GM19023 (cell line): ENCODE measurements around the gene FAM24B.
"Not testable (repeated sequence)": the region's sequence is repeated elsewhere in the genome, so short reads cannot be mapped to it uniquely, and the experiment has no call there.

Source experiments
- ATAC-seq: cut with Tn5 transposase; IDR thresholded peaks from one replicate; pipeline ENCODE4 v1.9.1; 2021; ENCODE audit warnings: mild to moderate bottlenecking, moderate library complexity; ENCODE audit not compliant: unreplicated experiment

FAM24B gene

DNA sequence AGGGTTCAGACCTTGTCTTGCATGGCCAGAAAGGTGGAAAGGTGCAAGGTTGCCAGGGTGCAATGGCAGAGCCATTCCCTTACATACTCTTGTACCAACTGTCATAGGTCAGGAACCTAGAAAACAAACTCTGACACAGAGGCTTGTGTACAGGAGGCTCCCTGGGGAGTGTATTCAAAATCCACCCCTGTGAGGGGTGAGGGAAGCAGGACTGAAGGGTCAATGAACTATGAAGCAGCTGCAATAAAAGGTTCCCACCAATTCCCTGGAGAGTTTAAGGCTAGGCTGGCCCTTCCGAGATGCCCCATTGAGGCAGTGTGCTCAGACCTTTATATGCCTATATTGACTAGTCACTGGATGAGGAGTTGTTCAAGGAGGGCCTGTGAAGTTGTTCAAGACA lies 19.9 kb downstream of the FAM24B start:
- ATAC-seq = no peak

DNA sequence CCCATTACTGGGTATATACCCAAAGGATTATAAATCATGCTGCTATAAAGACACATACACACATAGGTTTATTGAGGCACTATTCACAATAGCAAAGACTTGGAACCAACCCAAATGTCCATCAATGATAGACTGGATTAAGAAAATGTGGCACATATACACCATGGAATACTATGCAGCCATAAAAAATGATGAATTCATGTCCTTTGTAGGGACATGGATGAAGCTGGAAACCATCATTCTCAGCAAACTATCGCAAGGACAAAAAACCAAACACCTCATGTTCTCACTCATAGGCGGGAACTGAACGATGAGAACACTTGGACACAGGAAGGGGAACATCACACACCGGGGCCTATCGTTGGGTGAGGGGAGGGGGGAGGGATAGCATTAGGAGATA lies 21.3 kb downstream of the FAM24B start:
- ATAC-seq = not testable (repeated sequence)

DNA sequence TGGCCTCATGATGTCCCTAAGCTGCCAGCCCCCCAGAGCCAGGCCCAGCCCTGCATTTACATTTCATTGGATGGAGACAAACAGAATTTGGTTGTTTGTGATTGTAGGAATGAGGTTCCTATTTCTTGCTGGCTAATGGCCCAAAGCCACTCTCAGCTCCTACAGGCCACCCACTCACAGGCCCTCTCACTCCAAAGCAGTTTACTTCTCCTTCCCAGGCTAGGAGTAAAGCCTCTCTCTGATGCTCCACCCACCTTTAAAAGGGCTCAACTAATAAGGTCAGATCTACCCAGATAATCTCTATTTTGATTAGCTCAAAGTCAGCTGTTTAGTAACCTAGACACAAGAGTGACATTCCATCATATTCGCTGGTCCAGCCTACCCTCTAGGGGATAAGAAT lies 22.5 kb downstream of the FAM24B start:
- ATAC-seq = no peak

DNA sequence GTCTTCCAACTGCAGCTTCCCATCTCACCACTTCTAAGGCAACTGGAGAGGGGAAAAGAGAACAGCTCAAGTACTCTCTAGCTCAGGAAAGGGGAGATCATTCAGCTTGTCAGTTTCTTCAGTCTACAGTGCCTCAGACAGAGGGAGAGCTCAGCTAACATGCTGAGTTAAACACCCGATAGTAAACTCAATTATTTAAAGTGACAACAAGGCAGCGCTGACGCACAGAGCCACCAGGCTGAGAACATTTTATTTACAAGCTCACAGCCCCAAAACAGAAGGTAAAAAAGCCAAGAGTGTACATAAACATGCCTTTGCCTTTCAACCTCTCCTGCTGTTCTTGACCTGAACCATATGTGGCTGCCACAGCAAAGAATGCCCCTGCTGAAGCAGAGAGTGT lies 23.6 kb downstream of the FAM24B start:
- ATAC-seq = no peak

DNA sequence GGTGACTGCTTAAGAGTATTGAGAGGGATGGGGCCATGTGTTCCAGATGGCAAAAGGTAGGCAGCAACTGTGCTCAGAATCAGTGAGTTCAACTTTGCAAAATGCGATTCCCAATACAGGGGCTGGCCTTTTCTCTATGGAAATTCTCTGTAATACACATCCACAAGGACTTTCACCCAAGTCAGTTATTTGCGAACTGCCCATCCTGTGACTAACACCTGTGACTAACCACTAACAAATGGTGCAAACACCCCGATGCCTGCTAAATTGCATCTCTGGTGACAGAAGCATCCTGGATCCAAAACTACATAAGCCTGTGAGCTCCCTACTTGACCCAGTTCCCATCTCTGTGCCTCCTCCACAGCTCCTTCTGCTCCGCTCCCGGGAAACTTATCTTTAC lies 24.7 kb downstream of the FAM24B start:
- no peak for ATAC-seq

DNA sequence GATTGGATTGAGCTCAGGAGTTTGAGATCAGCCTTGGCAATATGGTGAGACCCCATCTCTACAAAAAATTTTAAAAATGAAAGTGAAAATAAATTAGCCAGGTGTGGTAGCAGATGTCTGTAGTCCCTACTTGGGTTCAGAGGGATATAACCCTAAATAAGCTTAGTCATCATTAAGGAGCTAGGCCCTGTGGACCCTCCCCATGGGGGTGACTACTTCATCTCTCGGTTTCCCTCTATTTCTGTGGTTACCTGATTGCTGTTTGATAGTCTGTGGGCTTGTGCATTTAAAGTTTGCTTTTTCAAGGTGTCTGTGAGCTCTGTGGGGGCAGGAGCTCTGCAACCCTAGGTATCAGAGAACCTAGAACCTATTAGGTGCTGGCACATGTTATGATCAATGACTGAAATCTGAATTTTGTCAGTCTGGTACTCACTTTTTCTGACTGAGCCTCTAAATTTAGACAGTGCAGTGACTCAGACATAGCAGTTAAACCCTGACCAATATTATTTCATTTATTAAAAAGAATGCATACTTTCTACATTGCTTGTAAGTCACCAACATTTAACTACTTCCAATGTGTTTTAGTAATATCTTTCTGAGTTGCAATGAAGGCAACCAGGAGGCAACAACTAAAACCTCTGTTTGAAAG lies 25.6 kb downstream of the FAM24B start:
- ATAC-seq = no peak

DNA sequence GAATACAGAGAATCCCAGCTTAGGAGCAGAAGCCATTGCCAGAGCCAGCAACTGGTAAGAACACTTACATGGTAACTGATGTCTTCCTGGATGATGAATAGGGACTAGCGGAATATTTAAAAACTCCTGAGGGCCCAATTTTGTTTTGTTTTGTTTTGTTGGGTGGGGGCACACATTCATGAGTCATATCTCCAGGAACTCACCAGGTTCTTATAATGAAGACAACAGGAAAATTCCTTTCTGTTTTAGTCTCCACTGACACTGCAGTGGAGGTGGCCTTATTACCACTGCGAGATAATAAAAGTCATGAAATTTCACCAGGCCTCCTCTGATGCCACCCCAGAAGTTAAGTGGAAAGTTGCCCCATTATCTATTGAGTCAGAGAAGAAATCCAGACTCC lies 27.1 kb downstream of the FAM24B start:
- no peak for ATAC-seq

DNA sequence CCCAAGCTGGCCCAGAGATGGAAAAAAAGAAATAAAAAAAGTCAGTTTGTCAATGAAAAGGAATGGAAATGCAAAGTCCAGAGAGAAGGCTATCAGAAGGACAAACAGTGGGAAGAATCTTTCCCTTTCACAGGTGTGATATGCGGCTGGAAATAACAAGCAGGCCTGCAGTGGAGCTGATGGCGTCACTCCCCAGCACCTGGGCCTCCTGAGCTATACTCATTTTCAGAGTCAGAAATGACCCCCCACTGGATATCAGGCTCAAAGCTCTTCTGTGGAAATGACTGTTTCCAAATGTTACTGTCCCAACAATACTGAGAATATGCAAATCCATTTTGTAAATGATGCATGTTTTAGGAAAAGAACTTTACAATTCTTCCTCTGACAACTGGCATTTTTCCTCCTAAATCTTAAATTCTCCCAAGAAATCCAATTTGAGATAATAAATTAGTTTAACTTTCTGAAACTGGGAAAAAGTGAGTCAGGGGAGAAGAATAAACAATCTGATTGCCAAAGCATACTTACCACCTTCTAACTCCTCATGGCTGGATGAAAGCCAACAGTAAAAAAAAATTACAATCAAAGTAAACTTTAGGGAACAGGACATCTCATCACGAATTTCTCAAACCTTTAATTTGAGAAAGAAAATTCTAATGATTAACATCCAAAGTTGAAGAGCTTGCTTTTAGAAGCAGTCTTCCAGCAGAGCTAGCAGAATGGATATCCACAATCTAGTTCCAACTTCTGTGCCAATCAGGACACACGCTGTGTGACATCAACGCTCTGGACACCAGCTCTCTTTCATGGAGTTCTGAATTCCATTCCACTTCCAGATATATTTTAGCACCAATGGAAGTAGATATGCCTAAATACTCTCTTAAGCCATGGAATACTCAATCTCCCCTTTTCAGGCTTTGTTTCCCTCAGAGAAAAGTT lies 28.4 kb downstream of the FAM24B start:
- ATAC-seq = no peak

DNA sequence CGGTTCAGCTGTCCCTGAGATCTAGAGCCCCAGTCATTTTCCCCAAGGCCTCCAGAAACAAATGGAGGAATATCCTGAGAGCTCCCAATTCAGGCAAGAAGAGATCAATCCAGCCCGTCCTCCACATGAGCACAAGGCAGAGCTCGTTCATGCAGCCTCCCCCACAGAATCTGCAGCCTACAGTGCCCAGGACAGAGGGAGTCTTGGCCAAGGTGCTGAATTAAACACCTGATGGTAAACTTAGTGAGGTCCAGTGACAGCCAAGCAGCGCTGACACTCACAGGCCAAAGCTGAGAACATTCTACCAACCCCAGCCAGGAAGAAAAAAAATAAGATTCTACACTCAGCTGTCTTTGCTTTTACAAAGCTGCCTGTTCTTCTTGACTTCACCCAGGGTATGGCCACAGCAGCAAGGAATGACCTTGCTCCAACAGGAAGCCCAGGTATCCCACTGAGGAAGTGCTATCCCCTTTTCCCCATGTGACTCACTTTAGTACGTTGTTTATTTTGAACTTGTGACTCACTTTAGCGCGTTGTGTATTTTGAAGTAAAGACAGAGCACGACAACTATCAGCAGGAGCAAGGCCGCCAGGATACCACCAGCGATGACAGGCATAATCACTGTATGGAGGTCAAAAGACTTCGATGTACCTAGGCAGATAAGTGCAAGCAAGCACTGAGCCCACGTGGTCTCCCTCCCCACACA lies 29.3 kb downstream of the FAM24B start:
- no peak for ATAC-seq

DNA sequence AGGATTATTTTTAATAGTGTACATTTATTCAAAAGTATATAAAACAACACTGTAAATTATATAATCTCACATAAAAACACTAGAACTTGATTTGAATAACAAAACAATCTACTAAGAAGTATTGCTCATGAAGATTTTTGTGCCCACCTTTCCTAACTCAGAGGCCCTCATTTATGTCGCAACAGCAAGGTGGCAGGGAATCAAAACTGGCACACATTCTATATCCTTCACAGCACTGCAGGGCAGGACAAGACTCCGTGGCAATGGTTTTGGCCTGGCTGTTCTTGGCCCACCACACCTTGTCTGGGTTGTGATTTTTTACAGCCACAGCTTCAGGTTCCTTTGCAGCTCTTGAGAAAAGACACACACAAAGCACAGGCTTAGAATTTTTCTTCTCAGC lies 30.3 kb downstream of the FAM24B start:
- no peak for ATAC-seq

DNA sequence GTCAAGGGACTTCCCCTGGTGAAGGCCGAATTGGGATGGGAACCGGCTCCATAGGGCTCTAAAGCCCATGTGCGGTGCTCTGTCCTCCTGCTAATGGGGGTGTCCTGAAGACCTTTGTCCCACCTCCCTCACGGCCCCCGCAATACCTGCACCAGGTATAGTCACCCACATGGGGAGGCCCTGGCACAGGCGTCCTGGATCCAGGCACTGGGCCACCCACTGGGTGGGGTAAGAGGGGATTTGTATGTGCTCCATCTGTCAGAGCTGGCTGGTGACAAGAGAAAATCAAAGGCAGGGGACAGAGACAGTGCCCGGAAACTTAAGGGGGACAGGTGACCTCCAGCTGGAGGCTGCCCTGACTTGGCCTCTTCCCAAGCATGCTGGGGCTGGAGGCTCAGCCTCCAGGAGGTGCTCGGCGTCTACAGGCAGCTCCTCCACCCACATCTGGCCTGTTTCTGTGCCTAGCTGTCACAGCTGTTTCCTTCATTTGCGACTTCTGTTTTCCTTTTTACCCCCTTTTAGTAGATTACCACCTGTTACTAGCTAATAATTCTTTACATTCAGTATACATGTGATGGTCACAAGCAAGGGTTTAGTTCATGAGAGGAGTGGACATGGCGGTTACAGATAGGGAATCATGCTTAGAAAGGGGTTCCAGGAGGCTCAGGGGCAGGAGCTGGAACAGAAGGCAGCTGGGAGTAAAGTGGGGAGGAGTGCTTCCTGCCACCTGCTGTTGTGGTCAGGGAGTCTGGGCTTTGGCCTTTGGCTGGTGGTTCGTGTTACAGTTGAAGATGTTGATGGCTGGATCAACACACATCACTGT lies 31.4 kb downstream of the FAM24B start:
- ATAC-seq = no peak

DNA sequence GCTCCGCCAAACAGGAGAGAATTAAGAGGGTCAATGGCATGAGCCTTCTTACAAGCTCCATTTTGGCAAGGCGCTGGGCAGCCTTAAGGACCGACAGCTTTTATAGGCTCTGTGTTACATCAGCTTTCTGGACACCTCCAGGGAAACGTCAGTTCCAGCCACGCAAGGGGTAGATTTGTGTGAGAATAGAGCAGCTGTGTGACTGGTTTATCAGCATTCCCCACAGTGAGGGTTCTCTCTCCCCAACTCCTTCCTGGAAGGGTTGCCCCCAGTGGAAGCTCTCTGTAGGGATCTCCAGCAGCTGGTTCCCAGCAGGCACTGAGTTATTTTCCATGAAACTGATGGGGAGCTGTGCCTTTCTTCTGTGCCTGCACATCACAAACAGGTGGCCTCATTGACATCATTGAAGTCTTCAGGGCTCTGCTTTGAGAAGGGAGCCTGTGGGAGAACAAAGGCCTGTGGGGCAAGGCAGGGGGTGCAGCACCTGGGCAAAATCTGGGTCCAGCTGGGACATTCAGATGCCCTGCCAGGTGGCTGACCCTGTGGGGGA lies 33.5 kb downstream of the FAM24B start, which contains the start of gene CUZD1:
TSS of gene CUZD1 (minus strand) at position 75 of the 550 bp plus-strand sequence. CDS start at position 61, 14 bp downstream.
- no peak for ATAC-seq

DNA sequence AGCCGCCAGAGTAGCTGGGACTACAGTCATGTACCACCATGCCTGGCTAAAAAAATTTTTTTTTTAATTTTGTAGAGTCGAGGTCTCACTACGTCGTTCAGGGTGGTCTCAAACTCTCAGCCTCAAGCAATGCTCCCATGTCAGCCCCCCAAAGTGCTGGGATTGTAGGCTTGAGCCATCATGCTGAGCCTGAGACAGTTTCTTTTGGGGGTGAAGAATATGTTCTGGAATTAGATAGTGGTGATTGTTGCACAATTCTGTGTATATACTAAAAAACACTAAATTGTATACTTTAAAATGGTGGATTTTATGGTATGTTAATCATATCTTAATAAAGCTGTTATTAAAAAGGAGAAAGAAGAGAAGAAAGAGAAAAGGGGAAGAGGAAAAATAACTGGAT lies 35.2 kb downstream of the FAM24B start:
- ATAC-seq = no peak

DNA sequence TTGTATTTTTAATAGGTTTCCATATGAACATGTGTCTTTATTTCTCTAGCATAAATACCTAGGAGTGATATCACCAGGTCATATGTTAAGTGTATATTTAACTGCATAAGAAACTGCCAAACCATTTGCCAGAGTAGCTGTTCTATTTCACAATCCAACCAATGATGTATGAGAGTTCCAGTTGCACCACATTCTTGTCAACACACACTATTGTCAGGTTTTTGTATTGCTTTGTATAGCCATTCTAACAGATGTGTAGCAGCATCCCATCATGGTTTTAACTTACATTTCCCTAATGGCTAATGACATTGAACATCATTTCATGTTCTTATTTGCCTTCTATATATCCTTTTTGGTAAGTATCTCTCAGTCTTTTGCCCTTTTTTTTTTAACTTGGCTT lies 37.8 kb downstream of the FAM24B start:
- no peak for ATAC-seq

DNA sequence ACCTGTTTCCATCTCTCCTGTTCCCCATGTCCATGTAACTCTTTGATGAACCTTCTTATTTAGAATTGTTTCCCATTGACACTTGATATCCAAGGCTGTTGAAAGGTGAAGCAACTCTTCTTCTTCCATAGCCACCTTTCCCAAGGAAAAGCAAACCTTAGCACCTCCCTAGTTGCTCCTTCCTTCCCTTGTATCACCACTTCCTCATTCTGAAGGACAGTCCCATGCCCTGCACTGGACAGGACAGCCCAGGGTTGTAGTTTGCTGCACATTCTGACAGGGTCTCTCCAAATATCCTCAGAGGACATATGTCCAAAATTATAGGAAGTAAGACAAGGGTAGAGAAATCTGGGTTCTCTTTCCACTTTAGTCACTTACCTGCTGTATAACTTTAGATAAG lies 39.9 kb downstream of the FAM24B start:
- no peak for ATAC-seq

DNA sequence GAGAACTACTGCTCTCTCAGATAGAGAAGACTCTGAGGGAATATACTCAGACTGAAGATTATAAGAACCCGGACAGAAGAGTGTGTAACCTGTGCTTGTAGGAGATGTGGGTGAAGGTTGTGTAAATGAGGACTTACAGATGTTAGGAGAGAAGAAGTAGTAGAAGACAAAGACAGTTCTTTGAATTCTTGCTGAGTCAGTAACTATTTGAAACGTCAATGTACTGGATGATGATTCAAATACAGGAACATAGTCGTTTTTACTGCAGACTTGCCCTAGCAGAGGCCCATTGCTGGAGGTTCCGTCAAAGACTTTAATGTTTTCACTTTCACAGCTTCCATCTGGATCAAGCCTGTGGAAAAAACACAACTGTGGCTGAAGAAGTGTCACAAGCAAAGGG lies 40.5 kb downstream of the FAM24B start:
- ATAC-seq = no peak

DNA sequence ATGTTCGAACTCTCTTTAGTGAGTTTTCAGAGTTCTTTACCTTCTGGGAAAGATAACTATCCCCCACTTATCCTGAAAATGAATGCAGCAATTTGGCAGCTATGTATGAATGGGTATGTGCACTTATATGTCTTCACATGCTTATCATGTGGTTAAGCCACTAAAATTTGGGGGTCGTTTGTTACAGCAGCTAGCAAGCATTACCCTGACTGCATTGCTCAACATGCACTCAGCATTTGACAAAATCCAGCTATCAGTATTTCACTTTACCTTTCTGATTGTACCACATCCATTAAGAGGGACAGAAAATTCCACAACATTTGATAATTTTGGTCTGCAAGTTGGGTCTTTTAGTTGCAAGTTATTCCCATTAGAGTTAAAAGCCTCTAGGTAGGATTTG lies 43.5 kb downstream of the FAM24B start:
- ATAC-seq = no peak

DNA sequence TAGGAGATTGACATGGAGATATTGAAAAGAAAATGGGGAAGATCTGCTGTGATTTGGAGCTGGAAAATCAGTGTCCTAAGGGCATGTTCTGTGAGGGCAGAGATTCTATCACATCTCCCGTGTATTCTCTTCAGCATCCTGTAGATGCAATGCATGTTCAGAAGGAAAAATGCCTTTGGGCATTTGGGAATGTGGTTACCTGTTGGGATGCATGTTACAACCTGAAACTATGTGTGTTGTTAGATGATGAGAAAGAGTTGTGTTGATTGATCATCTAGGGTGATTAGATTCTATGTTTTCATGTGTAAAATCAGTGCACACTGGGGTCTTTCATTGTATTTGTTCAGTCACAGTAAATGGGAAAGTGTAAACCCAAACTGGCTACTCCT lies 48.4 kb downstream of the FAM24B start:
- ATAC-seq = no peak

DNA sequence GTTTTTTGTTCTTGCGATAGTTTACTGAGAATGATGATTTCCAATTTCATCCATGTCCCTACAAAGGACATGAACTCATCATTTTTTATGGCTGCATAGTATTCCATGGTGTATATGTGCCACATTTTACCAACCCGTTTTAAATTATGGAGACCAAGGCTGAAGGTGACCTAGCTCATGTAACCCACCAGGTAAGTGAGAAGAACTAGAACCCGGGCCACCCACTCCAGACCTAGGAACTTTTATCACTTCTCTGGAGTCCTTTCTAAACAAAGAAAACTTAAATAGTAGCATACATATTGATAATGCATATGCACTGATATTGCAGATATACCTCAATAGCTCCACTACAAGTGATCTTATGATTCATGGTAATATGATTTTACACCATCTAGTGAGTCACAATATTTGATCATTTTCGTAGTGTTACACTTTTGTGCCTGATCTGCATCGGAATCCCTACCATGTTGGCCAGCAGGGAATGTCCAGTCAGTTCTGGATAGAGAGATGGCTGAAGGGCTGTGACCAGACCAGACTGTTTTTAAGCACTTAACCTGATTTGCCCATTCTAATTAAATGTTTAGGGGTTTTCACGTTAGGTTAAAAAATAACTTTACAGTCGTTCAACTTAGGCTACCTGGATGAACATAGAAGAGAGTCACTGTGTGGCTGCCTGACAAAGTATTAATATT lies 49.0 kb downstream of the FAM24B start:
- ATAC-seq = no peak

DNA sequence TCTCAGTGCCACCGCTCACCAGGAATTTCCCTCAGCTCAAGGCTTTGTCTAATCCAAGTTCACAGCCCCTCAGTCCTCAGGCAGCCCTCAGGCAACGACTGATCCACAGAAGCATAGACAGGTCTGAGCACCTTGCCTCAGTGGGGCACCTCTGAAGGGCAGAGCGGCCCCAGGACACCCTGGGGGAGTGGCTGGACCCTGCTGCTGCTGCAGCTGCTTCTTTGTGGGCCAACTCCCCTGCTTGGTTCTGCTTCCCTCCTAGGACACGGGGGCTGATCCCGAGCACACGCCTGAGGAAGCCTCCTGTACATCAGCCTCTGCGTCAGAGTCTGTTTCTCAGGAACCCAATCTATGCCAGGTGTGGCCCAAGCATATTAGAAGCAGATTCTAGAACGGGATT lies 49.9 kb downstream of the FAM24B start:
- no peak for ATAC-seq
